GM12875 (cell line): Measurements from ENCODE around the gene HNRNPLL.

Experiments used
- H3K4me3 ChIP-seq: one replicate; pipeline ENCODE4 v1.5.1; 2011; ENCODE audit warnings: low read depth, low read length, control low read depth
- CTCF ChIP-seq: IDR thresholded peaks from 2 replicates; pipeline ENCODE4 v1.5.1; 2011; ENCODE audit warnings: low read depth, mild to moderate bottlenecking, control low read depth, inconsistent platforms, low read length, moderate library complexity, borderline replicate concordance; ENCODE audit not compliant: insufficient read depth

HNRNPLL gene

GRCh38 chr2:38590053-38590452 is 12.7 kb downstream of the HNRNPLL start:
- no peak for TF ChIP-seq CTCF

DNA sequence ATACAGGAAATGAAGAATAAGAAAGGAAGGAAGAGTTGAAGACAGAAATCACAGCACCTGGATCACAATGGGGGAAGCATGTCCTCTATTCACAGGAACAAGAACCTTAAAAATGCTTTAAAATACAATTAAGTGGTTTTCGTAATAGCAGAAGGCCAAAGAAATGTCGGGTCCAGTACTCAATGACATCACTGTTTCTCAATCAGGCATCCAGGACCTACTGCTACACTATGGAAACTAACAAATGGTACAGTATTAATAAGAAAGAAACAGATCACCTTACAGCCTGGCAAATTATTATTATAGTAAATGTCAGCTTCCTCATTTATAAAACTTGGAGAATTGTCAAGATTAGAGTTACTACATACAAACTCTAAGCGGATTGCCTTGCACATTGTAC is 15.8 kb downstream of the HNRNPLL start:
- TF ChIP-seq CTCF = no peak

More at GRCh38 chr2:38590053-38590452, 12.7 kb downstream of the HNRNPLL start:
- no peak overlapping the region for H3K4me3 ChIP-seq

GRCh38 chr2:38584881-38585280 is 17.8 kb downstream of the HNRNPLL start:
- no peak for TF ChIP-seq CTCF
- H3K4me3 ChIP-seq = no peak overlapping the region

More for the DNA sequence above, 15.8 kb downstream of the HNRNPLL start:
- H3K4me3 ChIP-seq = no peak overlapping the region

- no peak for TF ChIP-seq CTCF
- H3K4me3 ChIP-seq = no peak overlapping the region
Measured at GRCh38 chr2:38583994-38584393, 18.7 kb downstream of the HNRNPLL start.

- TF ChIP-seq CTCF = no peak
- H3K4me3 ChIP-seq = no peak overlapping the region
Measured at GRCh38 chr2:38583524-38583923, 19.2 kb downstream of the HNRNPLL start.

DNA sequence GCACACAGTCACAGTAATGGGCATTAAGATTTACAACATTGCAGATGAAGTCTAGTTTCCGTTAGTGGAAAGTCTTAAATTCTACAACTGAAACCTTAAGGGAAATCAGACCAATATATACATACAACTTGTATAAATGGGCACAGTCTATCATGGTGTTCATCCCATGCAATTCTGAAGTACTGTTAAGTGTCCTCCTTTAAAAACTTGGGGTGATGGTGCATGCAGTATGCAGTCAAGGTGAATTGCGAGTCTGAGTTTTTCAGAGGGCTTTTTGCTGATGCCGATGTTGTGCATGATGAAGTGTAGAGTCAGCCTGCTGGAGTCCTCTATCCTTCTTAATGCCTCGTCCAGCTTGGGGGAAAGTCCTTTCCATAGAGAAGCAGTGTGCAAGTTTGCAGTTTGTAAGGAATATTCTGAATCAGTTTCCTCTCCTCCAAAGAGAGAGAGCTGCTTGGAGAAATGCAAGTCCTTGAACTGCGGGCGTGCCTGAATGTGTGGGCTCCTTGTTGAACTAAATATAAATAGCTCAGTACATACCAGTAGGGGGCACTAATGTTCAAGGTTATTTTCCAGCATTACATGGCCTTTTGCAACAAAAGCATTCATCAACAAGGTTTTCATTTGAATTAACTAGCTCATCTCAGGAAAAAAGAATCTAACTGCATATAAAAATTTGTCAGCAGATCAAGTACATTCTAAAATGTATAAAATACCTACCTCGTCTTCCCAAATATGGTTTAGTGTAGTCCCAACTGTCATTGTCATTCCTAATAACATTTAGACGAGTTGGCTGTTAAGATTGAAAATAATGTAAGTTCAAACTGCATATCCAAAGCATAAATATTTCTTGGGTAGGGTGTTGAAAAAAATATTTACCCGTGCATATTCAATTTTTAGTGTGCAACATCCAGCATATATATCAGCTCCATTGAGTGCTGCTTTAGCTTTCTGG is 21.3 kb downstream of the HNRNPLL start:
- no peak overlapping the region for H3K4me3 ChIP-seq
- peak; percentile 35; the same call in 1 of the 2 replicates for TF ChIP-seq CTCF
